ENCODE measurements around the gene PSMC2.

The PSMC2 gene

GRCh38 chr7:103418241-103418640 lies 70.8 kb downstream of the PSMC2 start:
- Histone ChIP-seq H3K4me3 (ENCODE audit: severe bottlenecking) (no peak overlapping the region), H3K4me1 (ENCODE audit: insufficient read depth, poor library complexity, severe bottlenecking) (no peaks in the 10 kb centered on the region), H3K36me3 (ENCODE audit: low read depth) (no peaks in the 10 kb centered on the region), H3K9me3 (ENCODE audit: severe bottlenecking) (no peaks in the 10 kb centered on the region), H3K27ac (ENCODE audit: poor library complexity, severe bottlenecking) (no peak overlapping the region), H3K27me3 (ENCODE audit: insufficient read depth, poor library complexity, severe bottlenecking) (no peaks in the 10 kb centered on the region)
- DNase-seq (ENCODE audit: low spot score) (no peak), ATAC-seq (ENCODE audit: low read depth) (no peak)
- no peak for TF ChIP-seq CTCF (IDR thresholded peaks at IDR 0.05; ENCODE audit: poor library complexity, severe bottlenecking)

All from RWPE2 (cell line).